ENCODE results near the gene ADAM12. TPM values are rescaled to one million over a fixed set of nuclear protein-coding genes. Genes with fewer than 3 reads are reported as not detected.

Gene ADAM12
- total and polyA plus RNA-seq, 2 experiments from 2014 or later: 0.13 to 0.87 TPM

DNA sequence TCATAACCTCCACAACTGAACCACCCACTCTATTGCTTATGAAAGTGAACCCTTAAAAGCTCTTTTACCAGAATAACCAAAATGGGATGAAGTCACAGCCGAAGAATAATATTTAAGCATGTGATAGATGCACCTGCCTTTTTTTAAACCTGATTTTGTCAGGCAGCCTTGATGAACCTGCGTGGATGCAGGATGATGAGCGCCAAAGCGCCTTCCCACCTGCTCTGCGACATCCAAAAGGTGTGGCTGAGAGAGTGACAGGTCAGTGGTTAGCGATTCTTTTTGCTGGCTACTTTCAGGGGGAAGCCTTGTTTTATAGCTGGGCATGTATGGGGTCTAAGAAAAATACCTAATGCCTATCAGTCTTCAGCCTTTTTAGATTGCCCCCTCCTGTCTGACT is 334.1 kb downstream of the ADAM12 start (continued):
- TF ChIP-seq ZNF114 (CRISPR knock-in tag; IDR thresholded peaks at IDR 0.05) (no peak), STAT1 (IDR thresholded peaks at IDR 0.05; ENCODE audit: unreplicated experiment) (no peak)
- TF ChIP-seq, protein P1, sequence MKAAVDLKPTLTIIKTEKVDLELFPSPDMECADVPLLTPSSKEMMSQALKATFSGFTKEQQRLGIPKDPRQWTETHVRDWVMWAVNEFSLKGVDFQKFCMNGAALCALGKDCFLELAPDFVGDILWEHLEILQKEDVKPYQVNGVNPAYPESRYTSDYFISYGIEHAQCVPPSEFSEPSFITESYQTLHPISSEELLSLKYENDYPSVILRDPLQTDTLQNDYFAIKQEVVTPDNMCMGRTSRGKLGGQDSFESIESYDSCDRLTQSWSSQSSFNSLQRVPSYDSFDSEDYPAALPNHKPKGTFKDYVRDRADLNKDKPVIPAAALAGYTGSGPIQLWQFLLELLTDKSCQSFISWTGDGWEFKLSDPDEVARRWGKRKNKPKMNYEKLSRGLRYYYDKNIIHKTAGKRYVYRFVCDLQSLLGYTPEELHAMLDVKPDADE (IDR thresholded peaks at IDR 0.05): no peak

DNA sequence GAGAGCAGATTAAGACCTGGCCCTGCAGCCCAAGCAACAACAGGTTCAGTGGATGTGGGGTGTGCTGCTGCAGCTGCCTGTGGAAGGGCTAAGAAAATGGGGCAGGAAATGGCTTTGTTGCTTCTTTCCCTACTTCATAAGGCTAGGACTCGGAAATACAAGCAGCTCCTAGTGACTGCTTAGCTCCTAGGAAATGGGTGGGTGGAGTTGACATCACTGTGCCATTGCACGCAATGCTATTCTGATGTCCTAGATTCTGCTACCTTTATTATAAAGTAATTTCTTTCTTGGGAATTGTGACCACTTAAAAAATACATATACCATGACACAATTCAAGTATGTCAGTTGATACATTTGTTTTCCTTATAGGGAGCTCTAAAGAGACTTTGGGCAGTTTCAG is 336.1 kb downstream of the ADAM12 start:
- Histone ChIP-seq H3K4me1 (ENCODE audit: insufficient read depth) (no peaks in the 10 kb centered on the region), H3F3A (replicated peaks; ENCODE audit: low read depth) (no peaks in the 10 kb centered on the region), H3K27me3 (ENCODE audit: insufficient read depth) (no peaks in the 10 kb centered on the region), H2AFZ (no peak overlapping the region), H3K4me2 (no peak overlapping the region), H4K20me1 (replicated peaks; ENCODE audit: insufficient read depth) (no peaks in the 10 kb centered on the region), H3K79me2 (replicated peaks; ENCODE audit: insufficient read depth) (no peaks in the 10 kb centered on the region), H3K9me2 (ENCODE audit: insufficient read depth) (no peaks in the 10 kb centered on the region), H3K36me3 (ENCODE audit: insufficient read depth) (no peaks in the 10 kb centered on the region), H3K27ac (ENCODE audit: low read depth) (no peak overlapping the region), H3K4me3 (no peak overlapping the region)
- Mint-ChIP-seq H3K4me1 (no peaks in the 10 kb centered on the region), H3K27me3 (ENCODE audit: insufficient read depth, low read depth, poor library complexity) (peaks cover 7% of the 10 kb centered on the region), H3K4me3 (no peak overlapping the region), H3K27ac (no peak overlapping the region), H3K9me3 (no peaks in the 10 kb centered on the region), H3K36me3 (ENCODE audit: low read depth) (no peaks in the 10 kb centered on the region)
- ATAC-seq (no peak), DNase-seq (ENCODE audit: low spot score) (no peak)
- TF ChIP-seq POLR2AphosphoS5 (IDR thresholded peaks at IDR 0.05; ENCODE audit: low read depth) (no peak), CREB1 (CRISPR knock-in tag; IDR thresholded peaks at IDR 0.05; ENCODE audit: low read depth) (no peak), ZNF114 (CRISPR knock-in tag; IDR thresholded peaks at IDR 0.05) (no peak), JUNB (IDR thresholded peaks at IDR 0.05; ENCODE audit: unreplicated experiment) (no peak), EZH2 (IDR thresholded peaks at IDR 0.05; ENCODE audit: low read depth, unreplicated experiment) (no peak), NANOG (IDR thresholded peaks at IDR 0.05; ENCODE audit: borderline replicate concordance) (no peak)
- TF ChIP-seq, protein P2, sequence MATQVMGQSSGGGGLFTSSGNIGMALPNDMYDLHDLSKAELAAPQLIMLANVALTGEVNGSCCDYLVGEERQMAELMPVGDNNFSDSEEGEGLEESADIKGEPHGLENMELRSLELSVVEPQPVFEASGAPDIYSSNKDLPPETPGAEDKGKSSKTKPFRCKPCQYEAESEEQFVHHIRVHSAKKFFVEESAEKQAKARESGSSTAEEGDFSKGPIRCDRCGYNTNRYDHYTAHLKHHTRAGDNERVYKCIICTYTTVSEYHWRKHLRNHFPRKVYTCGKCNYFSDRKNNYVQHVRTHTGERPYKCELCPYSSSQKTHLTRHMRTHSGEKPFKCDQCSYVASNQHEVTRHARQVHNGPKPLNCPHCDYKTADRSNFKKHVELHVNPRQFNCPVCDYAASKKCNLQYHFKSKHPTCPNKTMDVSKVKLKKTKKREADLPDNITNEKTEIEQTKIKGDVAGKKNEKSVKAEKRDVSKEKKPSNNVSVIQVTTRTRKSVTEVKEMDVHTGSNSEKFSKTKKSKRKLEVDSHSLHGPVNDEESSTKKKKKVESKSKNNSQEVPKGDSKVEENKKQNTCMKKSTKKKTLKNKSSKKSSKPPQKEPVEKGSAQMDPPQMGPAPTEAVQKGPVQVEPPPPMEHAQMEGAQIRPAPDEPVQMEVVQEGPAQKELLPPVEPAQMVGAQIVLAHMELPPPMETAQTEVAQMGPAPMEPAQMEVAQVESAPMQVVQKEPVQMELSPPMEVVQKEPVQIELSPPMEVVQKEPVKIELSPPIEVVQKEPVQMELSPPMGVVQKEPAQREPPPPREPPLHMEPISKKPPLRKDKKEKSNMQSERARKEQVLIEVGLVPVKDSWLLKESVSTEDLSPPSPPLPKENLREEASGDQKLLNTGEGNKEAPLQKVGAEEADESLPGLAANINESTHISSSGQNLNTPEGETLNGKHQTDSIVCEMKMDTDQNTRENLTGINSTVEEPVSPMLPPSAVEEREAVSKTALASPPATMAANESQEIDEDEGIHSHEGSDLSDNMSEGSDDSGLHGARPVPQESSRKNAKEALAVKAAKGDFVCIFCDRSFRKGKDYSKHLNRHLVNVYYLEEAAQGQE (IDR thresholded peaks at IDR 0.05; ENCODE audit: unreplicated experiment): no peak
- TF ChIP-seq, protein P3, sequence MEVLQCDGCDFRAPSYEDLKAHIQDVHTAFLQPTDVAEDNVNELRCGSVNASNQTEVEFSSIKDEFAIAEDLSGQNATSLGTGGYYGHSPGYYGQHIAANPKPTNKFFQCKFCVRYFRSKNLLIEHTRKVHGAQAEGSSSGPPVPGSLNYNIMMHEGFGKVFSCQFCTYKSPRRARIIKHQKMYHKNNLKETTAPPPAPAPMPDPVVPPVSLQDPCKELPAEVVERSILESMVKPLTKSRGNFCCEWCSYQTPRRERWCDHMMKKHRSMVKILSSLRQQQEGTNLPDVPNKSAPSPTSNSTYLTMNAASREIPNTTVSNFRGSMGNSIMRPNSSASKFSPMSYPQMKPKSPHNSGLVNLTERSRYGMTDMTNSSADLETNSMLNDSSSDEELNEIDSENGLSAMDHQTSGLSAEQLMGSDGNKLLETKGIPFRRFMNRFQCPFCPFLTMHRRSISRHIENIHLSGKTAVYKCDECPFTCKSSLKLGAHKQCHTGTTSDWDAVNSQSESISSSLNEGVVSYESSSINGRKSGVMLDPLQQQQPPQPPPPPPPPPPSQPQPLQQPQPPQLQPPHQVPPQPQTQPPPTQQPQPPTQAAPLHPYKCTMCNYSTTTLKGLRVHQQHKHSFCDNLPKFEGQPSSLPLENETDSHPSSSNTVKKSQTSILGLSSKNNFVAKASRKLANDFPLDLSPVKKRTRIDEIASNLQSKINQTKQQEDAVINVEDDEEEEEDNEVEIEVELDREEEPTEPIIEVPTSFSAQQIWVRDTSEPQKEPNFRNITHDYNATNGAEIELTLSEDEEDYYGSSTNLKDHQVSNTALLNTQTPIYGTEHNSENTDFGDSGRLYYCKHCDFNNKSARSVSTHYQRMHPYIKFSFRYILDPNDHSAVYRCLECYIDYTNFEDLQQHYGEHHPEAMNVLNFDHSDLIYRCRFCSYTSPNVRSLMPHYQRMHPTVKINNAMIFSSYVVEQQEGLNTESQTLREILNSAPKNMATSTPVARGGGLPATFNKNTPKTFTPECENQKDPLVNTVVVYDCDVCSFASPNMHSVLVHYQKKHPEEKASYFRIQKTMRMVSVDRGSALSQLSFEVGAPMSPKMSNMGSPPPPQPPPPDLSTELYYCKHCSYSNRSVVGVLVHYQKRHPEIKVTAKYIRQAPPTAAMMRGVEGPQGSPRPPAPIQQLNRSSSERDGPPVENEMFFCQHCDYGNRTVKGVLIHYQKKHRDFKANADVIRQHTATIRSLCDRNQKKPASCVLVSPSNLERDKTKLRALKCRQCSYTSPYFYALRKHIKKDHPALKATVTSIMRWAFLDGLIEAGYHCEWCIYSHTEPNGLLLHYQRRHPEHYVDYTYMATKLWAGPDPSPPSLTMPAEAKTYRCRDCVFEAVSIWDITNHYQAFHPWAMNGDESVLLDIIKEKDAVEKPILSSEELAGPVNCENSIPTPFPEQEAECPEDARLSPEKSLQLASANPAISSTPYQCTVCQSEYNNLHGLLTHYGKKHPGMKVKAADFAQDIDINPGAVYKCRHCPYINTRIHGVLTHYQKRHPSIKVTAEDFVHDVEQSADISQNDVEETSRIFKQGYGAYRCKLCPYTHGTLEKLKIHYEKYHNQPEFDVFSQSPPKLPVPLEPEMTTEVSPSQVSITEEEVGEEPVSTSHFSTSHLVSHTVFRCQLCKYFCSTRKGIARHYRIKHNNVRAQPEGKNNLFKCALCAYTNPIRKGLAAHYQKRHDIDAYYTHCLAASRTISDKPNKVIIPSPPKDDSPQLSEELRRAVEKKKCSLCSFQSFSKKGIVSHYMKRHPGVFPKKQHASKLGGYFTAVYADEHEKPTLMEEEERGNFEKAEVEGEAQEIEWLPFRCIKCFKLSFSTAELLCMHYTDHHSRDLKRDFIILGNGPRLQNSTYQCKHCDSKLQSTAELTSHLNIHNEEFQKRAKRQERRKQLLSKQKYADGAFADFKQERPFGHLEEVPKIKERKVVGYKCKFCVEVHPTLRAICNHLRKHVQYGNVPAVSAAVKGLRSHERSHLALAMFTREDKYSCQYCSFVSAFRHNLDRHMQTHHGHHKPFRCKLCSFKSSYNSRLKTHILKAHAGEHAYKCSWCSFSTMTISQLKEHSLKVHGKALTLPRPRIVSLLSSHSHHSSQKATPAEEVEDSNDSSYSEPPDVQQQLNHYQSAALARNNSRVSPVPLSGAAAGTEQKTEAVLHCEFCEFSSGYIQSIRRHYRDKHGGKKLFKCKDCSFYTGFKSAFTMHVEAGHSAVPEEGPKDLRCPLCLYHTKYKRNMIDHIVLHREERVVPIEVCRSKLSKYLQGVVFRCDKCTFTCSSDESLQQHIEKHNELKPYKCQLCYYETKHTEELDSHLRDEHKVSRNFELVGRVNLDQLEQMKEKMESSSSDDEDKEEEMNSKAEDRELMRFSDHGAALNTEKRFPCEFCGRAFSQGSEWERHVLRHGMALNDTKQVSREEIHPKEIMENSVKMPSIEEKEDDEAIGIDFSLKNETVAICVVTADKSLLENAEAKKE (CRISPR knock-in tag; IDR thresholded peaks at IDR 0.05): no peak
